ENCODE results near the gene FKBP2. TPM values are rescaled to one million over a fixed set of nuclear protein-coding genes. Genes with fewer than 3 reads are reported as not detected.

The FKBP2 gene
- total and polyA plus RNA-seq, 2 of the 4 experiments (the other 2 are of a cell fraction), result 36.2 to 76.4 TPM

GRCh38 chr11:64233913-64234586 is 6.8 kb upstream of the FKBP2 start, which contains the start of gene VEGFB:
Gene VEGFB (plus strand): TSS chr11:64234584. CDS start chr11:64234834, 250 bp downstream.
- Histone ChIP-seq H3K9me1 (ENCODE audit: insufficient read depth, low read length) (no peaks in the 10 kb centered on the region; the same call in 1 of the 2 replicates), H3K4me1 (ENCODE audit: control insufficient read depth, insufficient read depth, low read length) (peaks cover 13% of the 10 kb centered on the region), H3K4me2 (ENCODE audit: low read depth, low read length) (peak within 1 kb of the TSS; percentile 75), H2BK20ac (ENCODE audit: low read depth, low read length) (no peak within 1 kb of the TSS), H3K9me3 (ENCODE audit: control insufficient read depth, insufficient read depth, low read length) (no peaks in the 10 kb centered on the region), H3K4me3 (ENCODE audit: insufficient read depth, low read depth, low read length) (peak within 1 kb of the TSS; percentile 76), H3K23ac (ENCODE audit: low read depth, low read length) (peak within 1 kb of the TSS; percentile 94), H2BK120ac (ENCODE audit: low read depth, low read length) (peak within 1 kb of the TSS; percentile 32; the same call in 1 of the 2 replicates), H2BK15ac (ENCODE audit: low read depth, low read length) (no peak within 1 kb of the TSS), H2AK5ac (ENCODE audit: low read depth, low read length) (peak within 1 kb of the TSS; percentile 69), H3K27me3 (ENCODE audit: control insufficient read depth, insufficient read depth, low read length) (no peaks in the 10 kb centered on the region), H4K5ac (ENCODE audit: low read depth, low read length) (no peak within 1 kb of the TSS), H3K18ac (ENCODE audit: low read depth, low read length) (no peak within 1 kb of the TSS), H3K14ac (replicated peaks; ENCODE audit: low read depth, low read length) (peak within 1 kb of the TSS; percentile 65), H4K91ac (ENCODE audit: insufficient read depth, low read depth, low read length) (0 out of 2 replicates have a peak within 1 kb of the TSS, but pooled peaks have one; percentile 4), H4K20me1 (ENCODE audit: insufficient read depth, low read length) (no peaks in the 10 kb centered on the region), H3K79me1 (ENCODE audit: low read depth in 1 of 2, low read length in 2 of 2) (peaks cover 16 to 58% of the 10 kb centered on the region in 2 experiments), H3K36me3 (ENCODE audit: control insufficient read depth, insufficient read depth, low read length) (peaks cover 19% of the 10 kb centered on the region), H3K27ac (ENCODE audit: insufficient read depth, low read length) (peak within 1 kb of the TSS; percentile 62), H3K9ac (ENCODE audit: low read depth, low read length) (peak within 1 kb of the TSS; percentile 82), H2BK5ac (ENCODE audit: low read depth, low read length, poor library complexity, severe bottlenecking) (peak within 1 kb of the TSS; percentile 15), H2AK9ac (replicated peaks; ENCODE audit: low read depth, low read length, poor library complexity) (peak within 1 kb of the TSS; percentile 99), H4K8ac (ENCODE audit: low read depth in 2 of 2, low read length in 2 of 2) (peak within 1 kb of the TSS; percentile 40 to 63; a peak in 2 of 4 replicates), H3K4ac (ENCODE audit: low read depth, low read length) (peak within 1 kb of the TSS; percentile 67; the same call in 1 of the 2 replicates), H3K56ac (ENCODE audit: extremely low read depth, insufficient read depth, low read length) (peak within 1 kb of the TSS; percentile 38; the same call in 1 of the 2 replicates), H2AFZ (replicated peaks; ENCODE audit: low read length, poor library complexity) (peak within 1 kb of the TSS; percentile 92)
- ATAC-seq (ENCODE audit: low read depth) (peak; percentile 82), DNase-seq (peak; percentile 26)
- ChIA-PET POLR2A (ENCODE audit: unreplicated experiment) (no interaction called here), CTCF (interaction anchor here (0.6 kb wide), 1 partner anchor 38 kb away, joined by 4 read pairs; no protein-coding TSS in a partner anchor)
- no peak for TF ChIP-seq NFE2L2 (IDR thresholded peaks at IDR 0.05; ENCODE audit: low read depth, low read length)
- TF ChIP-seq MAZ (IDR thresholded peaks at IDR 0.05; ENCODE audit: borderline replicate concordance, low read depth, low read length), result peak; percentile 79; the same call in 1 of the 2 replicates
- TF ChIP-seq USF2 (IDR thresholded peaks at IDR 0.05; ENCODE audit: low read depth, low read length), result peak; percentile 22; the same call in 1 of the 2 replicates
- dilution Hi-C loops (cut with HindIII; ENCODE audit: low sequenced_read_pairs, unreplicated experiment) (no loop called here), intact Hi-C loops (cut with micrococcal nuclease) (no loop called here), in situ Hi-C loops (cut with MboI; ENCODE audit: low sequenced_read_pairs) (no loop called here)
- BruUV-seq (replicated peaks), result no TSS peak
- 4% methylated on average over 26 of the region's 62 CpGs; no CpG with 5 or more reads in 1 of the 2 experiments for WGBS, 2 experiments (ENCODE audit: extremely low coverage in 2 of 2, insufficient read length in 1 of 2)
